DOHH2 (cell line): Measurements from ENCODE around the gene BTBD16.

Source experiments
- H3F3A ChIP-seq: fragments of 200-600 bp; sonication (generic), shearing (Covaris generic); 2 replicates; pipeline ENCODE4 v1.6.0; 2016; ENCODE audit warnings: antibody characterized with exemption, mild to moderate bottlenecking; ENCODE audit not compliant: control insufficient read depth, insufficient read depth
- H3K27ac ChIP-seq: fragments of 200-600 bp; sonication (generic); 2 replicates; pipeline ENCODE4 v1.5.1; 2014; ENCODE audit warnings: low read depth, mild to moderate bottlenecking, low read length, moderate library complexity
- H3K27me3 ChIP-seq: fragments of 200-600 bp; sonication (generic); 2 replicates; pipeline ENCODE4 v1.6.1; 2014; ENCODE audit warnings: mild to moderate bottlenecking, low read length, mixed read lengths; ENCODE audit not compliant: control insufficient read depth
- H3K36me3 ChIP-seq: fragments of 200-600 bp; sonication (generic); 2 replicates; pipeline ENCODE4 v1.6.1; 2014; ENCODE audit warnings: mild to moderate bottlenecking, low read length, moderate library complexity, mixed read lengths; ENCODE audit not compliant: control insufficient read depth
- H3K4me1 ChIP-seq: fragments of 200-600 bp; sonication (generic); 2 replicates; pipeline ENCODE4 v1.6.1; 2014; ENCODE audit warnings: mild to moderate bottlenecking, low read length, mixed read lengths; ENCODE audit not compliant: control insufficient read depth
- H3K4me2 ChIP-seq: fragments of 200-600 bp; sonication (generic); 2 replicates; pipeline ENCODE4 v1.6.0; 2014; ENCODE audit warnings: mild to moderate bottlenecking, low read length, moderate library complexity
- H3K4me3 ChIP-seq: fragments of 200-600 bp; sonication (generic); 2 replicates; pipeline ENCODE4 v1.5.1; 2014; ENCODE audit warnings: mild to moderate bottlenecking, low read length, mixed read lengths
- H3K79me2 ChIP-seq: fragments of 200-600 bp; sonication (generic); 2 replicates; pipeline ENCODE4 v1.6.1; 2014; ENCODE audit warnings: mild to moderate bottlenecking, low read length, mixed read lengths; ENCODE audit not compliant: control insufficient read depth
- H3K9me2 ChIP-seq: fragments of 200-600 bp; sonication (generic); replicated peaks from 2 replicates; pipeline ENCODE4 v1.6.1; 2014; ENCODE audit warnings: mild to moderate bottlenecking, low read length, mixed read lengths; ENCODE audit not compliant: control insufficient read depth
- H3K9me3 ChIP-seq: fragments of 200-600 bp; sonication (generic); 2 replicates; pipeline ENCODE4 v1.6.1; 2014; ENCODE audit warnings: antibody characterized with exemption, low read length, mixed read lengths; ENCODE audit not compliant: control insufficient read depth, insufficient read depth
- H4K20me1 ChIP-seq: fragments of 200-600 bp; sonication (generic); 2 replicates; pipeline ENCODE4 v1.6.0; 2014; ENCODE audit warnings: low read depth, mild to moderate bottlenecking, antibody characterized with exemption, low read length, moderate library complexity; ENCODE audit not compliant: control insufficient read depth, insufficient read depth
- EZH2phosphoT487 ChIP-seq: fragments of 200-600 bp; sonication (generic); IDR thresholded peaks from 2 replicates; pipeline ENCODE4 v1.6.1; 2017; ENCODE audit warnings: borderline replicate concordance, mild to moderate bottlenecking, antibody characterized with exemption, low read length, moderate library complexity, mixed read lengths
- TF ChIP-seq, protein P1 (sequence below): fragments of 200-600 bp; sonication (generic); IDR thresholded peaks from one replicate; pipeline ENCODE4 v1.5.1; 2014; ENCODE audit warnings: antibody characterized with exemption, mild to moderate bottlenecking, low read depth, low read length; ENCODE audit not compliant: poor library complexity, severe bottlenecking

Gene BTBD16

DNA sequence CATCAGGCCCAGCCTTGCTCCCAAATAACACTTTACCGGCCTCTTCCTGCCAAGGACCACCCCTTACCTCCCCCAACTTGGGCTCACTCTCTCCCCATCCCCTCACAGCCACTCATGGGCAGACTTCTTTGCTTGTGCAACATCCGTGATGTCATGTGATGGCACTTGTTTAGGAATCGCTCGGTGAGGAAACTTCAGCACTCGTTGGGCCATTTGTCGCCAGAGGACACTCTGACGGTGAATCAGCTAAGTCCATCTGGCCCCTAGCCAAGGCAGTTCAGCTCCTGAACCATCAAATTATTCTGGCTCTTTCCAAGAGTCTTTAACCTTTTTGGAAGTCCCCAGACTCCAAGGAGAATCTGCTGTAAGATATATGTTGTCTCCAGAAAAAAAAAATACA is 19.2 kb downstream of the BTBD16 start:
- H4K20me1 ChIP-seq, result no peaks in the 10 kb centered on the region

GRCh38 chr10:122290833-122291532 is 19.9 kb downstream of the BTBD16 start:
- Histone ChIP-seq H3K9me3 (no peaks in the 10 kb centered on the region), H3K27me3 (peaks cover 8% of the 10 kb centered on the region), H3K36me3 (no peaks in the 10 kb centered on the region), H3K9me2 (no peaks in the 10 kb centered on the region), H4K20me1 (no peaks in the 10 kb centered on the region), H3K79me2 (no peaks in the 10 kb centered on the region), H3K4me3 (no peak overlapping the region), H3K27ac (no peak overlapping the region), H3K4me1 (no peaks in the 10 kb centered on the region), H3F3A (no peaks in the 10 kb centered on the region), H3K4me2 (no peak overlapping the region)
- TF ChIP-seq EZH2phosphoT487, result no peak
- TF ChIP-seq, protein P1, sequence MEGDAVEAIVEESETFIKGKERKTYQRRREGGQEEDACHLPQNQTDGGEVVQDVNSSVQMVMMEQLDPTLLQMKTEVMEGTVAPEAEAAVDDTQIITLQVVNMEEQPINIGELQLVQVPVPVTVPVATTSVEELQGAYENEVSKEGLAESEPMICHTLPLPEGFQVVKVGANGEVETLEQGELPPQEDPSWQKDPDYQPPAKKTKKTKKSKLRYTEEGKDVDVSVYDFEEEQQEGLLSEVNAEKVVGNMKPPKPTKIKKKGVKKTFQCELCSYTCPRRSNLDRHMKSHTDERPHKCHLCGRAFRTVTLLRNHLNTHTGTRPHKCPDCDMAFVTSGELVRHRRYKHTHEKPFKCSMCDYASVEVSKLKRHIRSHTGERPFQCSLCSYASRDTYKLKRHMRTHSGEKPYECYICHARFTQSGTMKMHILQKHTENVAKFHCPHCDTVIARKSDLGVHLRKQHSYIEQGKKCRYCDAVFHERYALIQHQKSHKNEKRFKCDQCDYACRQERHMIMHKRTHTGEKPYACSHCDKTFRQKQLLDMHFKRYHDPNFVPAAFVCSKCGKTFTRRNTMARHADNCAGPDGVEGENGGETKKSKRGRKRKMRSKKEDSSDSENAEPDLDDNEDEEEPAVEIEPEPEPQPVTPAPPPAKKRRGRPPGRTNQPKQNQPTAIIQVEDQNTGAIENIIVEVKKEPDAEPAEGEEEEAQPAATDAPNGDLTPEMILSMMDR, result no peak

More for the DNA sequence above, 19.2 kb downstream of the BTBD16 start:
- no peaks in the 10 kb centered on the region for H3K79me2 ChIP-seq
- no peak for TF ChIP-seq EZH2phosphoT487
- TF ChIP-seq, protein P1, result no peak
- no peaks in the 10 kb centered on the region for H3K4me1 ChIP-seq
- H3K27ac ChIP-seq, result no peak overlapping the region
- peaks cover 4% of the 10 kb centered on the region for H3K27me3 ChIP-seq
- H3F3A ChIP-seq, result no peaks in the 10 kb centered on the region
- no peaks in the 10 kb centered on the region for H3K9me2 ChIP-seq
- H3K36me3 ChIP-seq, result no peaks in the 10 kb centered on the region
- H3K9me3 ChIP-seq, result no peaks in the 10 kb centered on the region
- no peak overlapping the region for H3K4me3 ChIP-seq
- H3K4me2 ChIP-seq, result no peak overlapping the region

DNA sequence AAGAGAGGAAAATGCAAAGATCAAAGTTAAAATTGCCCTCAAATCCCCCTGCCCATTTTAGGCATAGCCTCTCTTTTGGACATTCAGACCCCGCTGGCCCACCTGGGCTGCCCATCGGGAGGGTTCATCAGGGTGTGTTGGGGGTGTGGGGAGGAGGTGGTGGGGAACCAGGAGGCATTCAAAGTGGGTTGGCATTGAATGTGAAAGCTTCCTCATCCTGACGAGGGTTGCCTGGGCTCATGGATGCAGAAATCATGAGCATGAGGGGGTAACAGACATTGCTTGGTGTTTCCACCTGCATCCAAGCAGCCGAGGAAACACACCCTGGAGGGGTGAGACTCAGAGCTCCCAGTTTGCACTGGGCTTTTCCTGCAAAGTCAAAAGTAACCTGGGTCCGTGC is 20.6 kb downstream of the BTBD16 start:
- Histone ChIP-seq H4K20me1 (no peaks in the 10 kb centered on the region), H3F3A (no peaks in the 10 kb centered on the region), H3K9me2 (no peaks in the 10 kb centered on the region), H3K4me2 (no peak overlapping the region), H3K4me3 (no peak overlapping the region), H3K36me3 (no peaks in the 10 kb centered on the region), H3K9me3 (no peaks in the 10 kb centered on the region), H3K27ac (no peak overlapping the region), H3K27me3 (peaks cover 13% of the 10 kb centered on the region), H3K79me2 (no peaks in the 10 kb centered on the region), H3K4me1 (no peaks in the 10 kb centered on the region)
- TF ChIP-seq EZH2phosphoT487, result no peak

- H3K9me3 ChIP-seq, result no peaks in the 10 kb centered on the region
- no peak overlapping the region for H3K4me3 ChIP-seq
- no peaks in the 10 kb centered on the region for H3F3A ChIP-seq
- no peaks in the 10 kb centered on the region for H4K20me1 ChIP-seq
- H3K4me2 ChIP-seq, result no peak overlapping the region
- H3K4me1 ChIP-seq, result no peaks in the 10 kb centered on the region
- H3K27ac ChIP-seq, result no peak overlapping the region
- H3K9me2 ChIP-seq, result no peaks in the 10 kb centered on the region
- H3K36me3 ChIP-seq, result no peaks in the 10 kb centered on the region
- H3K79me2 ChIP-seq, result no peaks in the 10 kb centered on the region
- H3K27me3 ChIP-seq, result peaks cover 17% of the 10 kb centered on the region
- no peak for TF ChIP-seq EZH2phosphoT487
- TF ChIP-seq, protein P1, result no peak
These were observed 21.3 kb downstream of the BTBD16 start for GRCh38 chr10:122292376-122292775.
